Measurements from ENCODE around the gene RING1. TPM values are rescaled to one million over a fixed set of nuclear protein-coding genes. Genes with fewer than 3 reads are reported as not detected.

Gene RING1
- total RNA-seq, 1 experiment from 2014 or later, result 45.9 TPM

DNA sequence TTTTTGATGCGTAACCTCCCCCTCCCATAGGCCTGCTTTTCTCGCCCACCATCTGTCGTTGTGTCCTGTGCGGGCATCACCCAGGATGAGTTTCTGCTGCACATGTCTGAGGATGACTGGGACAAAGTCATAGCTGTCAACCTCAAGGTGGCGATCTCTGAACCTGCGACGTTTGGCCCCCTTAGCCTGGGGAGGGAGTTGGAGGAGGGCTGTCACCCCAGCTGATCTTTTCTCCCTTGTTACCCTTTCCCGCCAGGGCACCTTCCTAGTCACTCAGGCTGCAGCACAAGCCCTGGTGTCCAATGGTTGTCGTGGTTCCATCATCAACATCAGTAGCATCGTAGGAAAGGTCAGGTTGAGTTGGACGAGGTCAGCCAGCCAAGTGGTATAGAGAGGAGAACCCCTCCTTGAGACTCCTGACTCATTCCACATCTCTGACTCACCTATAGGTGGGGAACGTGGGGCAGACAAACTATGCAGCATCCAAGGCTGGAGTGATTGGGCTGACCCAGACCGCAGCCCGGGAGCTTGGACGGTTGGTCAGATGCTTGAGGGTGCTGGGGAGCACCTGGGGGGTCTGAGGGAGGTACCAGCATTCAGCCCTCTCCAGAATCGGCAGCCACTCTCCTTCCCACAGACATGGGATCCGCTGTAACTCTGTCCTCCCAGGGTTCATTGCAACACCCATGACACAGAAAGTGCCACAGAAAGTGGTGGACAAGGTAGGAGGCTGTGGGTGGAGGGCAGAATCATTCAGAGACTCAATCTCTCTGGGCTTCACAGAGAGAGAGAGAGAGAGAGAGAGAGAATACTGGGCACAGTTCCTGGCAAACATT is 2.9 kb upstream of the RING1 start:
- TF ChIP-seq TCF7L2 (IDR thresholded peaks at IDR 0.05; ENCODE audit: borderline replicate concordance, extremely low read depth, insufficient read depth, insufficient read length) (peak; percentile 23), EZH2phosphoT487 (IDR thresholded peaks at IDR 0.05; ENCODE audit: borderline replicate concordance) (no peak), EZH2 (IDR thresholded peaks at IDR 0.05) (no peak), CEBPB (IDR thresholded peaks at IDR 0.05; ENCODE audit: low read depth) (no peak)
- TF ChIP-seq, protein P1, sequence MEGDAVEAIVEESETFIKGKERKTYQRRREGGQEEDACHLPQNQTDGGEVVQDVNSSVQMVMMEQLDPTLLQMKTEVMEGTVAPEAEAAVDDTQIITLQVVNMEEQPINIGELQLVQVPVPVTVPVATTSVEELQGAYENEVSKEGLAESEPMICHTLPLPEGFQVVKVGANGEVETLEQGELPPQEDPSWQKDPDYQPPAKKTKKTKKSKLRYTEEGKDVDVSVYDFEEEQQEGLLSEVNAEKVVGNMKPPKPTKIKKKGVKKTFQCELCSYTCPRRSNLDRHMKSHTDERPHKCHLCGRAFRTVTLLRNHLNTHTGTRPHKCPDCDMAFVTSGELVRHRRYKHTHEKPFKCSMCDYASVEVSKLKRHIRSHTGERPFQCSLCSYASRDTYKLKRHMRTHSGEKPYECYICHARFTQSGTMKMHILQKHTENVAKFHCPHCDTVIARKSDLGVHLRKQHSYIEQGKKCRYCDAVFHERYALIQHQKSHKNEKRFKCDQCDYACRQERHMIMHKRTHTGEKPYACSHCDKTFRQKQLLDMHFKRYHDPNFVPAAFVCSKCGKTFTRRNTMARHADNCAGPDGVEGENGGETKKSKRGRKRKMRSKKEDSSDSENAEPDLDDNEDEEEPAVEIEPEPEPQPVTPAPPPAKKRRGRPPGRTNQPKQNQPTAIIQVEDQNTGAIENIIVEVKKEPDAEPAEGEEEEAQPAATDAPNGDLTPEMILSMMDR (IDR thresholded peaks at IDR 0.05 in 2 of 3, conservative IDR thresholded peaks at IDR 0.05 in 1 of 3; ENCODE audit: borderline replicate concordance in 1 of 3, insufficient read depth in 1 of 3, low read depth in 2 of 3, low read length in 2 of 3), result 0 out of 6 replicates have a peak, but pooled peaks of 1 of the 3 experiments have one; percentile 9
- TF ChIP-seq, protein P2, sequence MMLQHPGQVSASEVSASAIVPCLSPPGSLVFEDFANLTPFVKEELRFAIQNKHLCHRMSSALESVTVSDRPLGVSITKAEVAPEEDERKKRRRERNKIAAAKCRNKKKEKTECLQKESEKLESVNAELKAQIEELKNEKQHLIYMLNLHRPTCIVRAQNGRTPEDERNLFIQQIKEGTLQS (IDR thresholded peaks at IDR 0.05), result no peak
- no peak overlapping the region for H2AFZ ChIP-seq (ENCODE audit: low read depth, low read length, poor library complexity, severe bottlenecking)

More for the DNA sequence above, 2.9 kb upstream of the RING1 start:
- ATAC-seq, result peak; percentile 48
- Histone ChIP-seq H3K79me2 (ENCODE audit: insufficient read depth, low read length) (peaks cover 55% of the 10 kb centered on the region), H3K9me2 (ENCODE audit: insufficient read depth) (no peaks in the 10 kb centered on the region), H3K9ac (ENCODE audit: low read length) (peak overlapping the region; percentile 96), H3K4me1 (ENCODE audit: control insufficient read depth in 1 of 2, insufficient read depth in 2 of 2, low read length in 2 of 2) (peaks cover 39 to 65% of the 10 kb centered on the region in 2 experiments), H3K27ac (ENCODE audit: low read depth, low read length) (peak overlapping the region; percentile 95), H3K27me3 (ENCODE audit: insufficient read depth, low read length) (no peaks in the 10 kb centered on the region), H3K4me3 (replicated peaks in 1 of 2; ENCODE audit: low read depth in 1 of 2, low read length in 2 of 2) (peak overlapping the region; percentile 81 to 95), H3K9me3 (ENCODE audit: control insufficient read depth in 1 of 2, insufficient read depth in 1 of 2, low read depth in 1 of 2, low read length in 2 of 2) (no peaks in the 10 kb centered on the region), H3K36me3 (ENCODE audit: control insufficient read depth in 1 of 2, insufficient read depth in 2 of 2, low read length in 2 of 2) (peaks cover 22 to 36% of the 10 kb centered on the region in 2 experiments; a peak in 3 of 4 replicates), H4K20me1 (ENCODE audit: insufficient read depth) (no peaks in the 10 kb centered on the region), H3K4me2 (ENCODE audit: low read length) (peak overlapping the region; percentile 97)
- CTCF ChIA-PET, result interaction anchor here (0.6 to 2.0 kb wide), 3 partner anchors 43 to 1742 kb away, joined by 3 to 10 read pairs (median 3); no protein-coding TSS in a partner anchor
- RAD21 ChIA-PET (ENCODE audit: low non-redundant PET in 1 of 2, low total read pairs in 2 of 2, uncharacterized antibody in 2 of 2, unreplicated experiment in 2 of 2), result no interaction called here
- intact Hi-C loops (cut with micrococcal nuclease), result loop anchor here (2.0 to 10.0 kb wide), 2 partner anchors 43 to 209 kb away; partner anchors contain the start of genes CUTA and PHF1
- BruUV-seq (replicated peaks), result no TSS peak
- DNase-seq (ENCODE audit: low read depth, low spot score), result peak; percentile 55
- POLR2A ChIA-PET, result interaction anchor here (0.9 to 1.0 kb wide), 2 partner anchors 44 to 67 kb away, joined by 3 to 4 read pairs; partner anchors contain the start of genes RPS18 and VPS52

All from HCT116 (cell line).